CD4-positive, alpha-beta memory T cell (primary cell): ENCODE data around the gene ASTL. TPM values are rescaled to one million over a fixed set of nuclear protein-coding genes. Genes with fewer than 3 reads are reported as not detected.
A peak's percentile ranks its signal among the peaks of the same experiment; 100 is the strongest.
"Not testable (repeated sequence)": the region's sequence is repeated elsewhere in the genome, so short reads cannot be mapped to it uniquely, and the experiment has no call there.

ENCODE experiments used
- CTCF ChIA-PET: fragments of 350-600 bp; sonication (Branson Sonifier 250); formaldehyde crosslinking; loops from one replicate; lab custom pipeline; 2021; ENCODE audit warnings: inconsistent platforms; ENCODE audit not compliant: partially characterized antibody; lab: Charles Lee
- POLR2A ChIA-PET: fragments of 350-600 bp; sonication (Branson Sonifier 250); formaldehyde crosslinking; loops from one replicate; lab custom pipeline; 2021; ENCODE audit not compliant: partially characterized antibody; lab: Charles Lee
- DNase-seq, 5 donors: peaks; one replicate each; pipeline versions ENCODE4 v3.0.0 to v3.0.0-alpha.2; 2020 to 2022; ENCODE audit warnings: mixed read lengths in 1 of 5
- H3K27ac ChIP-seq: one replicate; pipeline ENCODE4 v1.7.0; 2013; ENCODE audit warnings: low read depth, low read length
- H3K27me3 ChIP-seq: 2 replicates; pipeline ENCODE4 v1.7.0; 2013; ENCODE audit warnings: mild to moderate bottlenecking, low read length, moderate library complexity; ENCODE audit not compliant: insufficient read depth
- H3K36me3 ChIP-seq: 2 replicates; pipeline ENCODE4 v1.7.0; 2013; ENCODE audit warnings: mild to moderate bottlenecking, low read length, moderate library complexity; ENCODE audit not compliant: insufficient read depth
- H3K4me1 ChIP-seq: 2 replicates; pipeline ENCODE4 v1.7.0; 2013; ENCODE audit warnings: mild to moderate bottlenecking, low read length, moderate library complexity; ENCODE audit not compliant: insufficient read depth
- H3K4me3 ChIP-seq, 2 donors: one replicate each; pipeline ENCODE4 v1.7.0; 2013; ENCODE audit warnings: low read length in 2 of 2, mild to moderate bottlenecking in 1 of 2
- H3K9me3 ChIP-seq, 2 donors: one replicate each; pipeline ENCODE4 v1.7.0; 2013; ENCODE audit warnings: low read length in 2 of 2, control low read depth in 1 of 2; ENCODE audit not compliant: control insufficient read depth in 1 of 2
- H3K27ac Mint-ChIP-seq, 7 donors: one replicate each; pipeline ENCODE4 v1.8.0; 2020 to 2021; ENCODE audit warnings: mixed read lengths in 7 of 7, mild to moderate bottlenecking in 6 of 7, inconsistent platforms in 3 of 7, moderate library complexity in 3 of 7
- H3K27me3 Mint-ChIP-seq, 2 donors: one replicate each; pipeline ENCODE4 v1.8.0; 2020 to 2021; ENCODE audit warnings: mixed read lengths in 2 of 2
- H3K36me3 Mint-ChIP-seq, 2 donors: one replicate each; pipeline ENCODE4 v1.8.0; 2020 to 2021; ENCODE audit warnings: mixed read lengths in 2 of 2, inconsistent platforms in 1 of 2, mild to moderate bottlenecking in 1 of 2
- H3K4me1 Mint-ChIP-seq, 4 donors: one replicate each; pipeline ENCODE4 v1.8.0; 2020 to 2021; ENCODE audit warnings: mixed read lengths in 4 of 4, mild to moderate bottlenecking in 1 of 4
- H3K4me3 Mint-ChIP-seq, 8 donors: one replicate each; pipeline ENCODE4 v1.8.0; 2020 to 2021; ENCODE audit warnings: mixed read lengths in 8 of 8, mild to moderate bottlenecking in 7 of 8, moderate library complexity in 6 of 8, inconsistent platforms in 3 of 8
- H3K9me3 Mint-ChIP-seq, 8 donors: one replicate each; pipeline ENCODE4 v1.8.0; 2020 to 2021; ENCODE audit warnings: mixed read lengths in 8 of 8, mild to moderate bottlenecking in 5 of 8, inconsistent platforms in 3 of 8, moderate library complexity in 1 of 8
- intact Hi-C: fragments of 100-400 bp; cut with micrococcal nuclease; formaldehyde crosslinking; loops from one replicate; pipeline ENCODE4 v1.15.1; 2023
- polyA plus RNA-seq, 2 donors: library from polyadenylated mRNA; unstranded; fragments of 300-500 nt; fragmentation: Illumina TruSeq; gene quantifications; one replicate each; pipeline ENCODE4 v1.2.3, GENCODE V29; 2021
- total RNA-seq, 2 experiments: library from RNA; stranded (reverse); gene quantifications; one replicate each; pipeline ENCODE4 v1.2.3, GENCODE V29; 2021

ASTL gene
- total and polyA plus RNA-seq, 4 experiments from 2014 or later = 0.48 to 1.3 TPM; not detected in 2

DNA sequence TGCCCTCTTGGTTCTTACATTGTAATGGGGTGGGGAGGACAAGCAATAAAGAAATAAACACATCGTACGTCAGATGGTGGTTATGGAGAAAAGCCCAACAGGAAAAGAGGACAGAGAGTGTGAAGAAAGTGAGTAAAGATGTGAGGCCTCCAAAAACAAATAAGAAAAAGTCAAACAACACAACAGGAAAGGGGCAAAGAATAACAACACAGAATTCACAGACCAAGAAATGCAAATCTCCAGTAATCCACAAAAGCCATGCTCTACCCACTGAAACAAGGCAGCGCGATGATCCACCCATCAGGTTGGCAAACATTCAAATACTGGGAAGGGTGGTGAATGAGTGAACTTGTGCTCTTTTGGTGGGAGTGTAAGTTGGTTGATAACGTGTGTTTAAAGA is 23.6 kb upstream of the ASTL start:
- no peaks in the 10 kb centered on the region for H3K9me3 ChIP-seq
- H3K36me3 ChIP-seq = no peaks in the 10 kb centered on the region
- H3K27me3 ChIP-seq = no peaks in the 10 kb centered on the region
- POLR2A ChIA-PET = interaction anchor here (1.0 to 9.8 kb wide), 3 partner anchors 12 to 23 kb away, joined by 5 to 285 read pairs (median 13); partner anchors contain the start of genes ASTL and DUSP2
- H3K36me3 Mint-ChIP-seq = no peaks in the 10 kb centered on the region
- H3K4me3 Mint-ChIP-seq = peak overlapping the region in 6 of 8 donors; percentile 0 to 73 (median 34)
- CTCF ChIA-PET = interaction anchor here (1.0 to 7.6 kb wide), 4 partner anchors 12 to 23 kb away, joined by 7 to 60 read pairs (median 27); partner anchors contain the start of gene ASTL
- peaks cover 47 to 77% (median 64%) of the 10 kb centered on the region in 4 donors for H3K4me1 Mint-ChIP-seq
- no peak overlapping the region for H3K4me3 ChIP-seq
- peak overlapping the region; percentile 33 for H3K27ac ChIP-seq
- peaks cover 70% of the 10 kb centered on the region for H3K4me1 ChIP-seq
- peaks cover 0 to 2% (median 0%) of the 10 kb centered on the region in 8 donors for H3K9me3 Mint-ChIP-seq
- peak in 2 of 5 donors; percentile 44 to 45 for DNase-seq
- intact Hi-C loops = no loop called here
- peak overlapping the region; percentile 64 to 98 (median 86) for H3K27ac Mint-ChIP-seq
- no peaks in the 10 kb centered on the region for H3K27me3 Mint-ChIP-seq

DNA sequence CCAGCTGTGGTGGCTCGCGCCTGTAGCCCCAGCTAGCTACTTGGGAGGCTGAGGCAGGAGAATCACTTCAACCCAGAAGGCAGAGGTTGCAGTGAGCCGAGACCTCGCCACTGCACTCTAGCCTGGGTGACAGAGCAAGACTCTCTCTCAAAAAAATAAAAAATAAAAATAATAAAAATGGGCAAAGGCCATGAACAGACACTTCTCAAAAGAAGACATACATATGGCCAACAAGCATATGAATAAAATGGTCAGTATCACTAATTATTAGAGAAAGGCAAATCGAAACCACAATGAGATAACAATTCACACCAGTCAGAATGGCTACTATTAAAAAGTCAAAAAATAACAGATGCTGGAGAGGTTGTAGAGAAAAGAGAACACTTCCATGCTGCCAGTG is 22.1 kb upstream of the ASTL start:
- H3K4me3 Mint-ChIP-seq, H3K36me3 Mint-ChIP-seq, H3K9me3 Mint-ChIP-seq, DNase-seq, H3K27ac ChIP-seq, H3K36me3 ChIP-seq, H3K4me3 ChIP-seq, H3K27me3 ChIP-seq, intact Hi-C loops, H3K9me3 ChIP-seq, H3K27me3 Mint-ChIP-seq: not testable (repeated sequence)
- peaks cover 80% of the 10 kb centered on the region for H3K4me1 ChIP-seq
- ChIA-PET POLR2A (interaction anchor here (9.8 kb wide), 1 partner anchor 14 kb away, joined by 285 read pairs; the partner anchor contains the start of gene DUSP2), CTCF (interaction anchor here (2.7 to 7.6 kb wide), 3 partner anchors 13 to 21 kb away, joined by 19 to 60 read pairs (median 26); partner anchors contain the start of gene ASTL)
- H3K27ac Mint-ChIP-seq = peak overlapping the region in 4 of 7 donors; percentile 29 to 93 (median 79)
- H3K4me1 Mint-ChIP-seq = peaks cover 55 to 89% (median 75%) of the 10 kb centered on the region in 4 donors

DNA sequence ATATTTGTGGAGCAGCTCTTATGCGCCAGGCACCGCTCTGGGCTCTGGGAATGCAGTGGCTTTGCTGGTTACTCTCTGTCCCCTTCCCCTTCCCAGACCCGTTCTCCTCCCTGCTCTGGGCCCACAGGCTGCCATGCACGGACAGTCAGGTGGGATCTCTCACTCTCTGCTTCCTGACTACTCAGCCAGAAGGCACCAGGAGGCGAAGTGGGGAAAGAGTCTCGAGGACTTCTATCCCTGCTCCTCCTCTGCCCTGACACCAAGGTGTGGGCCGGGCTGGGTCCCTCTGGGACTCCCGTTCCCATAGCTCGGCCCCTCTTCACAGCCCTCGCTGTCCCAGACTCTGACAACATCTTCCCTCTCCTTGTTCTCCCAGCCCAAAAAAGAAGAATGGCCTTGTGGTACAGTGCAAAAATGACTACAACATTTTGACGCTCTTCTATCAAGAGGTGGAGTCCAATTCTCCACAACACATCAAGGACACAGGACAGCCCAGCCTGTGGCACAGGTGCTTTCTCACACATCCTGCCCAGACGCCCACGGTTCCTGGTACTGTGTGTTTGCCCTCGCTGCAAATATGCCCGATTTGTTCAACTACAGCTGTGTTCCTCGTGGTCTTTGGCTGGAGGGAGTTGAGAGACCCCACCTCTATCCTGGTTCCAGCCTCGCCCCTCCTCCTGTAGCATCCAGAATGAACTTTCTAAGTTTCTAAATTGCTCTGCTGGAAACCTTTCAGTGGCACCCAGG is 21.0 kb upstream of the ASTL start:
- no peaks in the 10 kb centered on the region for H3K36me3 ChIP-seq
- Mint-ChIP-seq H3K4me1 (peaks cover 47 to 79% (median 66%) of the 10 kb centered on the region in 4 donors), H3K36me3 (no peaks in the 10 kb centered on the region), H3K27me3 (no peaks in the 10 kb centered on the region), H3K4me3 (peak overlapping the region in 7 of 8 donors; percentile 10 to 89 (median 68)), H3K9me3 (peaks cover 0 to 2% (median 0%) of the 10 kb centered on the region in 8 donors), H3K27ac (peak overlapping the region; percentile 69 to 98 (median 78))
- no peak overlapping the region for H3K27ac ChIP-seq
- H3K27me3 ChIP-seq = no peaks in the 10 kb centered on the region
- peak in 4 of 5 donors; percentile 33 to 57 (median 40) for DNase-seq
- H3K4me3 ChIP-seq = no peak overlapping the region
- intact Hi-C loops = no loop called here
- no peaks in the 10 kb centered on the region for H3K9me3 ChIP-seq
- CTCF ChIA-PET = interaction anchor here (0.5 to 7.6 kb wide), 5 partner anchors 11 to 30 kb away, joined by 3 to 60 read pairs (median 19); partner anchors contain the start of gene ASTL
- POLR2A ChIA-PET = interaction anchor here (2.1 to 9.8 kb wide), 3 partner anchors 13 to 20 kb away, joined by 8 to 285 read pairs (median 10); partner anchors contain the start of gene DUSP2
- H3K4me1 ChIP-seq = peaks cover 71% of the 10 kb centered on the region

DNA sequence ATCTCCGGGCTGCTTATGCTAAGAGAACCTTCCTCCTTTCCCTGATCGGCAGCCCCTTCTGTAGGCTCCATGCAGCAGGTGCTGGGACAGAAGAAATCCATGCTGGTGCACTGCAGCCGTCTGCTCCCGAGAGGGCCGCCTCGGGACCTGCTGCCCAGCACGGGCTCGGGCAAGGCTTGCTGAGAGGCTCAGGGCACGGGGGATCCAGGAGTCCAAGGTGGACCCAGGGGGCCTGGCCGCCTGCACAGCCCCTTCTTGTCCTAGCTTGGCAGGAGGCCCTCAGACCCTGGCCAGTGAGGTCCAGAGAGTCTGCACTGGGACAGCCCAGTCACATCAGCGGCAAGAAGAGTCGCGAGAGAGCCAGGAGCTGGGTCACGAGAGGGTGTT is 20.2 kb upstream of the ASTL start:
- Mint-ChIP-seq H3K9me3 (peaks cover 0 to 2% (median 0%) of the 10 kb centered on the region in 8 donors), H3K36me3 (no peaks in the 10 kb centered on the region), H3K27ac (peak overlapping the region in 3 of 7 donors; percentile 90 to 94 (median 91)), H3K4me1 (peaks cover 42 to 77% (median 61%) of the 10 kb centered on the region in 4 donors), H3K27me3 (no peaks in the 10 kb centered on the region), H3K4me3 (peak overlapping the region in 3 of 8 donors; percentile 66 to 89 (median 75))
- H3K27me3 ChIP-seq = no peaks in the 10 kb centered on the region
- H3K4me1 ChIP-seq = peaks cover 64% of the 10 kb centered on the region
- intact Hi-C loops = no loop called here
- no peaks in the 10 kb centered on the region for H3K9me3 ChIP-seq
- no peak for DNase-seq
- no peak overlapping the region for H3K27ac ChIP-seq
- POLR2A ChIA-PET = interaction anchor here (1.2 to 9.8 kb wide), 5 partner anchors 12 to 50 kb away, joined by 3 to 285 read pairs (median 8); partner anchors contain the start of genes DUSP2 and STARD7
- H3K36me3 ChIP-seq = no peaks in the 10 kb centered on the region
- H3K4me3 ChIP-seq = no peak overlapping the region
- CTCF ChIA-PET = interaction anchor here (0.7 to 7.6 kb wide), 5 partner anchors 10 to 166 kb away, joined by 3 to 60 read pairs (median 19); partner anchors contain the start of gene ASTL

DNA sequence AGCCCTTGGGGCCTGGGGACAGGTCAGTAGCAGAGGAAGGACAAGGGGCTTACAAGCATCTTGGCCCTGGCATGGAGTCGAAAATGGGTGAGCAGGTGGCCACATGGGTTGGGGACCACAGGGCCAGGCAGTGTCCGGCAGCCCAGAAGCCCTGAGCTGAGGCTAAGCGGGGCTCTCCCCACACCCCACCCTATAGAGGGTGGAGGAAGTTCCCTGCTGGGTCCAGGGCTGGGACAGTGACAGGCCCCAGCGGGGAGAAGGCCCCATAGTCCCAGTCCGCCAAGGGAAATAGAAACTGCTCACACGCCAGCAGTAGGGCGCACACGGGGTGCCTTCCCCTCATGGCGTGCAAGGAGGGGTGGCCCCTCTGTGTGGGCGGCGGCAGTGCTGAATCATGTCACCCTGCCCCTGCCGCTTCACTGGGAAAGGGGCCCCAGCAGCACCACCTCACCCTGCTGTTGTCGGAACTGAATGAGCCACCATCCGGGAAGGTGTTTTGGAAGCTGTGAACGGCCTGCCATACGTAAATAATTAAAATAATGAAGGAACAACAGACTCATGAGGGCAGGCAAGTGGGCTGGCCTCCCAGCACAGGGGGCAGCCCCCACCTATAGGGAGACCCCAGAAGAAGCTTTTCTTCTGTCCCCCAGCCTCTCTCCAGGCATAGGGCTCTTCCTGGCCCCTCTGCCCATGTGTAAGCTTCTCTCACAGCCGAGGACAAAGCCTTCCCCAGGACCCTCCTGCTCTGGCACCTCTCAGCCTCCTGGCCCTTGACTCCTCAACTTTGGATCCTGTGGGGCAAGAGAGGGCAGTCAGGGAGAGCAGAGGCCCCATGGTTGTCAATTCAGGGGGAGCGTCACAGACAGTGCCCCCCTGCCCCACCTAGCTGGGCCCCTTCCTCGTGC is 19.6 kb upstream of the ASTL start:
- H3K27me3 ChIP-seq = no peaks in the 10 kb centered on the region
- H3K4me3 ChIP-seq = peak overlapping the region; percentile 4 to 9
- peak overlapping the region; percentile 77 to 94 (median 88) for H3K27ac Mint-ChIP-seq
- DNase-seq = peak; percentile 48 to 84 (median 58)
- H3K36me3 Mint-ChIP-seq = no peaks in the 10 kb centered on the region
- H3K4me1 ChIP-seq = peaks cover 58% of the 10 kb centered on the region
- peak overlapping the region; percentile 21 to 91 (median 68) for H3K4me3 Mint-ChIP-seq
- peaks cover 0 to 2% (median 0%) of the 10 kb centered on the region in 8 donors for H3K9me3 Mint-ChIP-seq
- H3K4me1 Mint-ChIP-seq = peaks cover 42 to 78% (median 58%) of the 10 kb centered on the region in 4 donors
- ChIA-PET POLR2A (interaction anchor here (0.8 to 9.8 kb wide), 6 partner anchors 12 to 51 kb away, joined by 3 to 285 read pairs (median 6); partner anchors contain the start of genes DUSP2 and STARD7), CTCF (interaction anchor here (0.7 to 7.6 kb wide), 5 partner anchors 10 to 165 kb away, joined by 3 to 60 read pairs (median 19); partner anchors contain the start of gene ASTL)
- peak overlapping the region; percentile 38 for H3K27ac ChIP-seq
- intact Hi-C loops = no loop called here
- no peaks in the 10 kb centered on the region for H3K36me3 ChIP-seq
- no peaks in the 10 kb centered on the region for H3K27me3 Mint-ChIP-seq
- no peaks in the 10 kb centered on the region for H3K9me3 ChIP-seq

DNA sequence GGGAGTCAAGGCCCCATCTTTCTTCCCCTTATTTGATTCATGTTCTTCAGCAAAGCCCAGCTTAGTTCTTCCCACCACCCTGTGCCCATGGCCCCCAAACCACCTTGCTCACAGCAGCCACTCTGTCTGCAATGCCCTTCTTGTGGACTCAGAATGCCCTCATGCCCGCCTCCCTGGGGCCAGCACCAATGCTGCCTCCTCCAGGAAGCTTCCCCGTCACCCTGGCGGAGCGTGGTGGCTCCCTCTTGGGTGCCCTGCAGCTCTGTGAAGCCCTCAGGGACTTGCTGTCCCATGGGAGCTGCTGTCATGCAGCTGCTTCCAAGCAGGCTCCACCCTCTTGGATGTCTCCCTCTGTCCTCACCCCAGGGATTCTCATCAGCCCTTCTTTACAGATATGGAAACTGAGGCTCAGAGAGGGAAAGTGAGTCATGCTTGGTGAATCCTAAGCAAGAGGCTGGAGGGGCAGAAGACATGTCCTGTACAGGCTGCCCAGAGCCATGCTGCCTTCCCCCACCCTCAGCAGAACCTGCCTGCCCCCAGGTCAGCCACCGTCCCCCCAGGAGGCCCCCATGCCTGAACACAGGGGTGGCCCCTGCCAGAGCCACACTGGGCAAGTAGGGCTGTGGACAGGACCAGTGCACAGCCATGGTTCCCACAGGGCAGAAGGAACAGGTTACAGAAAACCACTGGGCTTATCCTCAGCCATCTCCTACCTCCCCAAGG is 18.8 kb upstream of the ASTL start:
- intact Hi-C loops = no loop called here

More for the DNA sequence above, 18.8 kb upstream of the ASTL start:
- POLR2A ChIA-PET = interaction anchor here (2.1 to 9.8 kb wide), 3 partner anchors 11 to 18 kb away, joined by 8 to 285 read pairs (median 10); partner anchors contain the start of gene DUSP2
- H3K27ac ChIP-seq = peak overlapping the region; percentile 38
- no peaks in the 10 kb centered on the region for H3K9me3 ChIP-seq
- H3K27me3 ChIP-seq = no peaks in the 10 kb centered on the region
- H3K4me3 ChIP-seq = peak overlapping the region; percentile 4 to 9
- no peak for DNase-seq
- CTCF ChIA-PET = interaction anchor here (0.7 to 7.6 kb wide), 4 partner anchors 9 to 20 kb away, joined by 3 to 60 read pairs (median 18); no protein-coding TSS in a partner anchor
- Mint-ChIP-seq H3K9me3 (peaks cover 0 to 2% (median 0%) of the 10 kb centered on the region in 8 donors), H3K27me3 (no peaks in the 10 kb centered on the region), H3K4me3 (peak overlapping the region in 6 of 8 donors; percentile 33 to 91 (median 64)), H3K27ac (peak overlapping the region; percentile 82 to 94 (median 90)), H3K36me3 (no peaks in the 10 kb centered on the region), H3K4me1 (peaks cover 37 to 73% (median 53%) of the 10 kb centered on the region in 4 donors)
- peaks cover 49% of the 10 kb centered on the region for H3K4me1 ChIP-seq
- H3K36me3 ChIP-seq = no peaks in the 10 kb centered on the region
